Ovary (tissue), 3 donors: ENCODE data around the gene AMFR.

Source experiments
- EP300 ChIP-seq: sonication (generic); formaldehyde crosslinking; IDR thresholded peaks from one replicate; pipeline ENCODE4 v1.6.1; 2017; ENCODE audit warnings: antibody characterized with exemption
- POLR2A ChIP-seq: fragments of 450-650 bp; IDR thresholded peaks from one replicate; pipeline ENCODE4 v1.6.1; 2017; ENCODE audit warnings: antibody characterized with exemption, mild to moderate bottlenecking, moderate library complexity
- TF ChIP-seq, protein P1 (sequence below), 3 donors: fragments of 450-650 bp in 2 of 3; fragments of 200-600 bp in 1 of 3; IDR thresholded peaks; one replicate each; pipeline versions ENCODE4 v1.5.1 to v1.8.0; 2016 to 2022; ENCODE audit warnings: antibody characterized with exemption in 3 of 3, mild to moderate bottlenecking in 1 of 3
- donor health status: DM: no; HTN: no; CAD: no.

DNA sequence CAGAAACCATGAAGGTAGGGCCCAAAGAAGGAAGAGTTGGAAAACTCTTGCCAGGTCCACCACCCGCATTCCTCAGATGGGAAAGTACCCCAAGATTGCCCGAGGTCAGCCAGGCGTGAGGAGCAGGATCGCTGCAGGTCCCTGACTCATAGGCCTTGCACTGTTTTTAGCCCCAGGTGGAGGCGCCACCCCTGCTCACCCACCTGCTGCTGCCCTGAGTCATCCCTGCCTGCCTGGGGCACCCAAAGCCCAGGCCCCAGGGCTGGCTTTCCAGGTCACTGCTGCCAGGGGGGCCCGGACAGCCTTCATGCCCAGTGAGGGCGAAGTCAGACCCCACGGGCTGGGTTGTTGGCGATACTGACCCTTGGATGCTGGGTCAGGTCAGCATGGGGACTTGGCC lies 100.9 kb downstream of the AMFR start:
- TF ChIP-seq POLR2A (no peak), EP300 (no peak)
- TF ChIP-seq, protein P1, sequence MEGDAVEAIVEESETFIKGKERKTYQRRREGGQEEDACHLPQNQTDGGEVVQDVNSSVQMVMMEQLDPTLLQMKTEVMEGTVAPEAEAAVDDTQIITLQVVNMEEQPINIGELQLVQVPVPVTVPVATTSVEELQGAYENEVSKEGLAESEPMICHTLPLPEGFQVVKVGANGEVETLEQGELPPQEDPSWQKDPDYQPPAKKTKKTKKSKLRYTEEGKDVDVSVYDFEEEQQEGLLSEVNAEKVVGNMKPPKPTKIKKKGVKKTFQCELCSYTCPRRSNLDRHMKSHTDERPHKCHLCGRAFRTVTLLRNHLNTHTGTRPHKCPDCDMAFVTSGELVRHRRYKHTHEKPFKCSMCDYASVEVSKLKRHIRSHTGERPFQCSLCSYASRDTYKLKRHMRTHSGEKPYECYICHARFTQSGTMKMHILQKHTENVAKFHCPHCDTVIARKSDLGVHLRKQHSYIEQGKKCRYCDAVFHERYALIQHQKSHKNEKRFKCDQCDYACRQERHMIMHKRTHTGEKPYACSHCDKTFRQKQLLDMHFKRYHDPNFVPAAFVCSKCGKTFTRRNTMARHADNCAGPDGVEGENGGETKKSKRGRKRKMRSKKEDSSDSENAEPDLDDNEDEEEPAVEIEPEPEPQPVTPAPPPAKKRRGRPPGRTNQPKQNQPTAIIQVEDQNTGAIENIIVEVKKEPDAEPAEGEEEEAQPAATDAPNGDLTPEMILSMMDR (IDR thresholded peaks at IDR 0.05), result no peak
